ENCODE results near the gene DDC.

DDC gene

DNA sequence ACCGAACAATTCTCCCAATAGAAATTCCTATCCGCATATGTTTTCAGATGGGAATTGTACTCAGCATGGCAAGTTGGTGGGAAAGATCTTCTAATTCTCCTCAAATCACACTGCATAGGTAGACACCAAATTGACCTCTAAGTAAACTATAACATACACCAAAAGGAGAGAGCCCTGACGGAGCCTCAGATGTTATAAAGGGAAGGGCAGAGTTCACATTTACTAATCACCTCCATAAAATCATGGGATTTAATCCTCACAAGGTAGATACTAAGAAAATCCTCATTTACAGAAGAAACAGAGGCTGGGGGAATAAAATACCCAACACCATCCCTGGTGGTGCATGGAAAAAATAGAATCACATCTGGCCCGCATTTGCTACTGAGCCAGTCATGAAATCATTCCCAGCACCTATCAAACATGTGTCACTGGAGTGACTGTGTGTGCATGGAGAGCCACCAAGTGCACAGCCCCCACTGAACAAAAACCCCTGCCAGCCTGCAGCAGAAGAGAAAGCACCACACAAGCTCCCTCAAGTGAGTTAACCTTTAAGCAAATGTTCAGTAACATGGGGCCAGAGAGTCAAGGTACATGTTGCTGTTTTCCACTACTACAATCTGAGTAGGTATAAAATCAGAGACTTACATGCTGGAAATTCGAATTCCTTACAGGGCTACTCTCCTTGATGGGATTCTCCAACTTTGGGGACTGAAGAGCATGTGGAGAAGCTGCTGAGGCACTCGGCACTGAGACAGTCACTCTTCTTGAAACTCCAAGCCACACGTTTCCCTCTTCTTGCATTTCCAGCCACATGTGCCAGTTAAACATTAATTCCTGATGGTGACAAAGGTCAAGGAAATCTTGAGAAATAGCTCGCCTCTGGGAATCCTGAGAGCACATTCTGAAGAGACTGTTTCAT, at the start of gene DDC:
Gene DDC (minus strand): TSS at position 766 of the 919 bp plus-strand sequence. CDS start 21,320 bp downstream, outside the sequence.
- DNase-seq (ENCODE audit: low read depth) = no peak

DNA sequence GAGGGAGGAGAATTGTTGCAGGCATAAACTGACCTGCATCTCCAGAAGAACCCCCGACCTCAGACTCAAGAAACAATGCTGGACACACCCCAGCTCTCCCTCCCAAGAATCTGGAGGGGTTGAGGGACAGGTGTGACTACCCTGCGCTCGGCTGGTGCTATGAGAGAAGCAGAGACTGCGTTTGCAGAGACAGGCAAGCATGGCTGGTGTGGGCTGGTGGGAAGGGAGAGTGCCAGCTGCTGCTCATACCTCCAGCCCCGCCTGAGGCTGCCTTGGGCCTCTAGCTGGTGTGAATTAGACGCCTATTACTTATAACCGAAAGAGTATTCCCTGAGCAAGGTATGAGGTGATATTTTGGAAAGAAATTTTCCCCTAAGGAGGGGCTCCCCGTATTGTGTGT, 48.3 kb upstream of the DDC start:
- no peak for DNase-seq (ENCODE audit: low read depth)

- DNase-seq (ENCODE audit: low read depth) = no peak
These were observed 47.5 kb upstream of the DDC start for GRCh38 chr7:50612704-50613103.

DNA sequence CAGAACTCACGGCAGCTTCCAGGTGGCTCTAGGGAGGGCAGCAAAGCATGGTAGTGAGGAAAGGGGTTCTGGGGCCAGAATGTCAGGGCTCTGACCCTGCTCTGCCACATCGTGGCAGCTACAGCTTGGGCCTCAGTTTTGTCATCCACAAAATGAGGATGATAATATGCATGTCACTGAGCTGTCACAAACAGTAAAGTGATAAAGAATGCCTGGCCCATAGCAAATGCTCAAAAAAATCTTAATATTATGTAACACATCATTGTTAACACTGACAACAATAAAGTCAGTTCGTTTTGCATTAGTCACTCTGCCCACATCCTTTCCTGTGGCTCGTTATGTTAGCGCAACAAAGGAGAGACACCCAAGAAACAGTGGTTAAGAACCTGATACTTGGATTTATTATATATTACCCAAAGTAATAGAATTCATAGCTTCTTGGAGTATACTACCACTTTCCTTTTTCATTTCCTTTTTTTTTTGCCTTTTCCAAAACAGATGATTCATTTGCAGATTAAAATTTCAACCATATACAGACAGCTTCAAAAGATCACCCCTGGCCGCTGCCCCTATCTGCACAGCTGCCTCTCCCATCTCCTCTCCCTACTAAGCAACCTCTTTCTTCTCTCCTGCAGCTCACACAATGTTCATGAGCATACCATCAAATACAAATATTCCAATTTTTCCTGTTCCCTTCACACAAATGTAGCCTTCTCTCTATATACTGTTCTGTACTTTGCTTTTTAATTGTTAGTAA, 45.5 kb upstream of the DDC start:
- DNase-seq (ENCODE audit: low read depth) = no peak

- DNase-seq (ENCODE audit: low read depth) = no peak
These were observed 43.1 kb upstream of the DDC start for GRCh38 chr7:50608196-50608906.

GRCh38 chr7:50607524-50608125, 42.4 kb upstream of the DDC start:
- no peak for DNase-seq (ENCODE audit: low read depth)

DNA sequence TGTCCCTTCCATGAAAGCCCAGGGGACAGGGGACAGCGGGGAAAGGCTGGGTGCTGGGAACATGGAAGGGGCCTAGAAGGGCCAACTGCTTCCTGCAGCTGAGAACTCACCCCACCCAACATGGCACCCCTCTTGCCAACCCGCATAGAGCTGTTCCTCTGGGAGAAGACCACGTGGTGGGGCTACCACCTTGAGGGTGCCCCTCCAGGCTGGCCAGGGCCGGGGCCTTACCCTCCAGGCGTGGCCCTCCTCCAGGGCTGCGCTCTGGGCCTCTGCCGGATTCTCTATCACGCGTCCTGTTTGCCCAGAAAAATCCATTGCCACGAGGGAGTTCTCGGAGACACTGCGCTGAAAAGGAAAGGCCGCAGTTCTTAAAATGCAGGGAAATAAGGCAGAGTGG, 39.9 kb upstream of the DDC start:
- no peak for DNase-seq (ENCODE audit: low read depth)

- DNase-seq (ENCODE audit: low read depth) = no peak
These were observed 38.1 kb upstream of the DDC start for GRCh38 chr7:50603287-50603686.

- no peak for DNase-seq (ENCODE audit: low read depth)
These were observed 34.2 kb upstream of the DDC start for GRCh38 chr7:50599385-50599784.

GRCh38 chr7:50598460-50599343, 33.5 kb upstream of the DDC start:
- no peak for DNase-seq (ENCODE audit: low read depth)

- DNase-seq (ENCODE audit: low read depth) = no peak
These were observed 31.3 kb upstream of the DDC start for GRCh38 chr7:50596484-50596883.

DNA sequence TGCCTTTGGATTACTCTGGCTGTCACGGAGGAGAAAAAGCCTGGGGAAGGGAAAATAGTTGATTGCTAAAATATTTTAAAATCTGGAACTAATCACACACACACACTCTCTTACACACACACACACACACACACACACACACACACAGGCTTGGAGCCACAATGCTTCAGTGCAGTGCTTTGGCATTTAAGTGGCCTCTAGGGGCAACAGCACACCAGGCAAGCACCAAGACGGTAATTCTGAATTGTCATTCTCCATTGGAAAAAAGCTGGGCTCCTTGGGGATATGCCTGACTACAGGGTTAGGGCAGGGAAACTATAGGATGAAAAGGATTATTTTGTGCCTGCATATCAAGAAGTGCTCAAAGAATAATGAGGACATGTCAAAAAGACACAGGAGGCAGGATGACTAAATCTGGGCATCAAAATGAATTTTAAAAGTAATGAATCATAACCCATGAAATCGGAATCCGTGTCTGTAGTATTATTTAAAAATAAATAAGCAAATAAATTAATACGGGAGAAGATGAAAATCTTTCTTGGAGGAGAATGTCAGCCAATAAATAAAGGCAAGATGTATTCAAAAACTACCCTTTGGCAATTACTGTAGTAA, 30.4 kb upstream of the DDC start:
- DNase-seq (ENCODE audit: low read depth) = no peak

DNA sequence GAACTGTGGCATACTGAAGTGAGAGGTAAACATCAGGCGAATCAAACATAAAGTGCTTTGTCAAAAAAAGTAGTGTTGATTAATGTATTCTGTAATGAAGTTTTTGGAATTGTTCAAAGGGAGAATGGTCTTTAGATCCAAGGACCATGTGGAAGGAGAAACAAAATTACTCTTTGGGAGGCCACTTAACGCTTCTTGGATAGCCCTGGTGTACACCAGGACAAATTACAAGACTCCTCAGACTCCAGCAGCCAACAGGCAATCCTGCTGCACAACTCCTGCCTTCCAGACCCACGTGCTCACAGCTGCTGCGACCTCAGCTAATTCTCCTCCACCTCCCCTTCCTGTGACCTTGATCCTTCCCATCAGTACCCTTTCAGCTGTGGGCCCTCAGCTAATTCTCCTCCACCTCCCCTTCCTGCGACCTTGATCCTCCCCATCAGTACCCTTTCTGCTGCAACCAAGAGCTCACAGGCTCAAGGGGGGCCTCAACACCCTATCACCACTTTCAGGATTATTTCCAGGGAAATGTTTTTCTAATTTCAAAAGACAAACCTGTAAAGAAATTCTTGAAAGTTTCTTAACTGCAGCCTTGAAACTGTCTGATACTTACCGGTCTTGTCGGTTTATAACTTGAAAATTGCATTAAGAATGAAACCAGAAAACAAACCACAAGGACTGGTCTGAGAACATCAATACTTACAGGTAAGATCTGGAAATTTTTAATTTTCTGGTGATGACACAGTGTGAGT, 29.7 kb upstream of the DDC start:
- DNase-seq (ENCODE audit: low read depth) = no peak

DNA sequence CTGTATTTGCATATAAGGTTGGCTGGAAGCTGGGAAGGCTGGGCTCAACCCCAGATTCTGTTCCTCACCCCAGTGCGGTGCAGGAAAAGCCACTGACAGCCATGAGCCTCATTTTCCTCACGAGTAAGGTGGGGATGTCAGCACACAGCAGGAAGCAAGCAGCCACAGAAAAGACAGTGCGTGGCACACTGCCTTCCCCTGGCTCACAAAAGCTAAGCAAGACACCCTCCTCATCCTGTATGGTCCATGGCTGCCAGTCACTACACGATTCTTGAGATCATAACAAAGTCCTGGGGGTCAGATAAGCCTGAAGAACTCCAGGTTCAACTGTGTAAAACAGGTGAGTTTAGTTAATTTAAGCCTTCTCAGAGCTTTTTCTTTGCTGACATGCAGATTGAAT, 28.9 kb upstream of the DDC start:
- no peak for DNase-seq (ENCODE audit: low read depth)

GRCh38 chr7:50592940-50593339, 27.7 kb upstream of the DDC start:
- DNase-seq (ENCODE audit: low read depth) = no peak

DNA sequence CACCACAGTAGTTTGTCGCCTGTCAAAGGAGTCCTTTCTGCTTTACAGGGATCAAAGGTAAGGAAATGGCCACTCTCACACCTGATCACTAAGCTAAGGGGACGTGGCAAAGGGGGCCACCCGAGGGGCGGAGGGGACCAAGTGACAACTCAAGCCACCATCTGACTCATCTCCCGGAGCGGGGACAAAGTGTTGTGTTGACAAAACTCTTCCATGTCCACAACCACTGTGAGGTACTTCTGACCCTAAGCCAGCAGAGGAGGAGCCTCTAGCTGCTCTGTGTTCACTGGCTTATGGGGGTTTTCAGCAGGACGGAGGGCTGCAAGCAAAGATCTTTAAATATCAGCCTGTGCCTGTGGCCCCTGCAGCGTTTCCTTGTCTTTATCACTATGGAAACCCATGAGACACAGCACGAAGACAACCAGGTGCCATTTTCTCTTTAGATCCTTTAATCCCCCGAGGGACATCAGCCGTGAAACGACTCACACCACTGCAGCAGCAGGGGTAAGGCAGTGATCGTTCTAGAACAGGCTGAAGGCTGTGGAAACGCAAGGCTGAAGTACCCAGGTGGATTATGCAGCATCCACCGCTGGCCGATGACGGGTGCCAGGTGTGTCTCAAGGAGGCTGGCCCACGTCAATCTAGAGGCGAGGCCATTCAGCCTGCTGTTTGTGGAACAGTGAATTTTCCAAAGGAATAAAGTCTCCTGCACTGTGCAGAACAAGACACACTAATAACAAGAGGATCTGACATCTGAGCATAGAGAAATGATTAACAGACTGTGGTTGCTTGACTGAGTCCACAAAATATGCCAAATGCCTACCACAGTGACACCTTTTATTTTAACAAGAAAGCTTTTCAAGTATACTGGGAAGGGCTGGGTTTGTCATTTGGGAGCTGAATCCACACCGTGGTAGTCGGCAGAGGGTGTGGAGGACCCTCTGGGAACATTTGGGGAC, 26.6 kb upstream of the DDC start:
- no peak for DNase-seq (ENCODE audit: low read depth)

DNA sequence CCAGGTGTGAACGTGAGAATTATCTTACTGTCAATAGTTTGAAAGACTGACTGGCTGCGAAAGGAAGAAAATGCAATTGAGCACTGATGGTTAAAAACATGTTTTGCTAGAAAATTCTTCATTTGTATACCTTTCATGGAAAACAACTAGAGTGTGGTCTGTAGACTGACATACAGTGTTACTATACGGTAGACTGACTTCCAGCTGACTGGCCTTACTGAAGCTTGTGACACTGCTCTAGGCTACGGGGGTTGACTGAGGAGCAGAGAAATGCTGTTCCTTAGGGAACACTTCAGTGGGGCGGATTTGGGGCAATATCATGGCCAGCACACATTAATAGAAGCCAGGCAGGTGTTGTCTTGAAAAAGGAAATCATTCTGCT, 25.9 kb upstream of the DDC start:
- DNase-seq (ENCODE audit: low read depth) = no peak

- no peak for DNase-seq (ENCODE audit: low read depth)
These were observed 25.3 kb upstream of the DDC start for GRCh38 chr7:50590535-50590934.

DNA sequence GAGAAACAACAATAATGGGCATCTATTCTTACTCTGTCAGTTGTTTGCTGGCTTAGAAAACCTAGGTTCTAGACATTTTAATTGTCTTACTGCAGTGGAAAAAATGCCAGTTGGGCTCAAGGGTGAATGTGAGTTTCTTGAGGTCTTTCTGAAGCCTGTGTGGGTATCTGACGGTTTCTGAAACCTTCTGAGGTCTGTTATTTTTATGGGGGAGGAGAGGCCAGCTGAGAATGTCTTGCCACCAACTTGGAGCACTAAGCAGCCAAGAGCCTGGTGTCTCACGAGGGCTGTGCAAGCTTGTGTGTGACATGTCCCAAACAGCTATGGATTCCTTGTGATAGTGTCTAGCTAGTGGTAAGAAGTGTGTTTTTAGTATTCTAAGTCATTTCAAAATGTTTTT, 24.2 kb upstream of the DDC start:
- no peak for DNase-seq (ENCODE audit: low read depth)
